SU-DHL-6 (cell line): ENCODE measurements around the gene MSANTD3.

ENCODE experiments used
- H2AFZ ChIP-seq: fragments of 200-600 bp; sonication (generic); 2 replicates; pipeline ENCODE4 v1.6.1; 2014; ENCODE audit warnings: low read depth, mild to moderate bottlenecking, moderate library complexity, mixed read lengths, antibody characterized with exemption, low read length; ENCODE audit not compliant: severe bottlenecking
- H3F3A ChIP-seq: fragments of 200-600 bp; shearing (Covaris generic); 2 replicates; pipeline ENCODE4 v1.6.0; 2016; ENCODE audit warnings: antibody characterized with exemption, mild to moderate bottlenecking; ENCODE audit not compliant: insufficient read depth
- H3K27ac ChIP-seq: fragments of 200-600 bp; sonication (generic); 2 replicates; pipeline ENCODE4 v1.5.1; 2016; ENCODE audit warnings: low read depth, mild to moderate bottlenecking, low read length, moderate library complexity, mixed read lengths
- H3K27me3 ChIP-seq: fragments of 200-600 bp; sonication (generic), shearing (Covaris generic); 2 replicates; pipeline ENCODE4 v1.6.0; 2014; ENCODE audit warnings: mild to moderate bottlenecking, low read length
- H3K36me3 ChIP-seq: fragments of 200-600 bp; sonication (generic); 2 replicates; pipeline ENCODE4 v1.6.1; 2014; ENCODE audit warnings: mild to moderate bottlenecking, low read length, mixed read lengths
- H3K4me2 ChIP-seq: fragments of 300-600, 200-600 bp; shearing (Covaris generic), sonication (generic); 2 replicates; pipeline ENCODE4 v1.6.0; 2014; ENCODE audit warnings: low read length, low read depth, mild to moderate bottlenecking; ENCODE audit not compliant: poor library complexity, severe bottlenecking
- H3K4me3 ChIP-seq: fragments of 200-600 bp; sonication (generic); 2 replicates; pipeline ENCODE4 v1.5.1; 2014; ENCODE audit warnings: antibody characterized with exemption, low read length, mild to moderate bottlenecking, mixed read lengths; ENCODE audit not compliant: insufficient read depth, poor library complexity, severe bottlenecking
- H3K79me2 ChIP-seq: fragments of 200-600 bp; sonication (generic); 2 replicates; pipeline ENCODE4 v1.6.1; 2014; ENCODE audit warnings: mild to moderate bottlenecking, low read length, moderate library complexity; ENCODE audit not compliant: insufficient read depth
- H3K9ac ChIP-seq: fragments of 200-600 bp; sonication (generic); 2 replicates; pipeline ENCODE4 v1.7.0; 2014; ENCODE audit warnings: mild to moderate bottlenecking, low read length
- H3K9me2 ChIP-seq: fragments of 200-600 bp; sonication (generic); replicated peaks from 2 replicates; pipeline ENCODE4 v1.6.1; 2014; ENCODE audit warnings: low read length; ENCODE audit not compliant: insufficient read depth
- H3K9me3 ChIP-seq: fragments of 200-600 bp; sonication (generic); 2 replicates; pipeline ENCODE4 v1.6.1; 2014; ENCODE audit warnings: low read length, mixed read lengths; ENCODE audit not compliant: insufficient read depth
- H4K20me1 ChIP-seq: fragments of 200-600 bp; sonication (generic); 2 replicates; pipeline ENCODE4 v1.6.1; 2014; ENCODE audit warnings: low read depth, mild to moderate bottlenecking, antibody characterized with exemption, low read length, moderate library complexity, mixed read lengths
- EZH2phosphoT487 ChIP-seq: fragments of 200-600 bp; sonication (generic), shearing (Covaris generic); conservative IDR thresholded peaks from 2 replicates; pipeline ENCODE4 v1.6.1; 2018; ENCODE audit warnings: mild to moderate bottlenecking, antibody characterized with exemption, low read length, moderate library complexity, mixed read lengths
- TF ChIP-seq, protein P1 (sequence below): fragments of 200-600 bp; sonication (generic); IDR thresholded peaks from one replicate; pipeline ENCODE4 v1.5.1; 2017; ENCODE audit warnings: antibody characterized with exemption, mild to moderate bottlenecking, low read length, moderate library complexity; ENCODE audit not compliant: insufficient read depth, poor library complexity, severe bottlenecking

The MSANTD3 gene

DNA sequence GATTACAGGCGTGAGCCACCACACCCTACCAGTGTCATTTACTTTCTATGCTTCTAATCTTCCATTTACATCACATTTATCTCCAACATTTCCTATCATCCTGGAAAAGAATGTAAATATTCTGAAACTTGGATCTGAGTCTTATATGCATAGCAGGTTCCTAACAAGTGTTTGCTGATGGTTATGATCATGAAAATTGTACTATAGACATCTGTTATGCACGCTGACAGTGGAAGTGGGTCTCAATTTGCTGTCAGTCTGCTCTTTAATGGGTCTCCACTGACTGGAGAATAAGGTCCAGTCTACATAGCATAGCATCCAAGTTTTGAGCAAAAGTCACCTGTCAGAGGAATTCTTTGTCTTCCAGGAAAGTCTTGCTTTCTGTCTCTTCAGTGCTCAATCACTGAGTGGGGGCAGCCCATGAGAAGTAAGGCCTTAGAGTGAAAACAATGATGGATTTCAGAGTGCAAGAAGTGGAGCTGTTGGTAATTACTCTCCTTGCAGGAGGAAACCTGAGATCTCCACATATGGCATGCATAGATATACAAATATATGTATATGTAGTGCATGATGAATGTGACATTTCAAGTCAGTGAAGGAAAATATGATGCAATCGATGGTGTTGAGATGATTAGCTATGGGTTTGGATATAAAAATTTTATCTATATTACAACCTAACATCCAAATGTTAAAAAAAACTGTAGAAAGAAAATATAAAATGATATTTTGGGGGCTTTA is 29.2 kb upstream of the MSANTD3 start:
- TF ChIP-seq, protein P1, sequence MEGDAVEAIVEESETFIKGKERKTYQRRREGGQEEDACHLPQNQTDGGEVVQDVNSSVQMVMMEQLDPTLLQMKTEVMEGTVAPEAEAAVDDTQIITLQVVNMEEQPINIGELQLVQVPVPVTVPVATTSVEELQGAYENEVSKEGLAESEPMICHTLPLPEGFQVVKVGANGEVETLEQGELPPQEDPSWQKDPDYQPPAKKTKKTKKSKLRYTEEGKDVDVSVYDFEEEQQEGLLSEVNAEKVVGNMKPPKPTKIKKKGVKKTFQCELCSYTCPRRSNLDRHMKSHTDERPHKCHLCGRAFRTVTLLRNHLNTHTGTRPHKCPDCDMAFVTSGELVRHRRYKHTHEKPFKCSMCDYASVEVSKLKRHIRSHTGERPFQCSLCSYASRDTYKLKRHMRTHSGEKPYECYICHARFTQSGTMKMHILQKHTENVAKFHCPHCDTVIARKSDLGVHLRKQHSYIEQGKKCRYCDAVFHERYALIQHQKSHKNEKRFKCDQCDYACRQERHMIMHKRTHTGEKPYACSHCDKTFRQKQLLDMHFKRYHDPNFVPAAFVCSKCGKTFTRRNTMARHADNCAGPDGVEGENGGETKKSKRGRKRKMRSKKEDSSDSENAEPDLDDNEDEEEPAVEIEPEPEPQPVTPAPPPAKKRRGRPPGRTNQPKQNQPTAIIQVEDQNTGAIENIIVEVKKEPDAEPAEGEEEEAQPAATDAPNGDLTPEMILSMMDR: no peak
- no peak for TF ChIP-seq EZH2phosphoT487
- H4K20me1 ChIP-seq: no peaks in the 10 kb centered on the region
- no peak overlapping the region for H3K9ac ChIP-seq
- H3K36me3 ChIP-seq: no peaks in the 10 kb centered on the region
- H2AFZ ChIP-seq: no peak overlapping the region
- H3K4me2 ChIP-seq: no peak overlapping the region
- no peak overlapping the region for H3K27ac ChIP-seq
- no peaks in the 10 kb centered on the region for H3K9me2 ChIP-seq
- H3K4me3 ChIP-seq: no peak overlapping the region
- no peaks in the 10 kb centered on the region for H3K27me3 ChIP-seq
- no peaks in the 10 kb centered on the region for H3K79me2 ChIP-seq
- H3K9me3 ChIP-seq: no peaks in the 10 kb centered on the region
- H3F3A ChIP-seq: no peaks in the 10 kb centered on the region

- Histone ChIP-seq H3K4me2 (no peak overlapping the region), H3K36me3 (no peaks in the 10 kb centered on the region), H3K27ac (no peak overlapping the region), H4K20me1 (no peaks in the 10 kb centered on the region), H3K27me3 (no peaks in the 10 kb centered on the region), H3K79me2 (no peaks in the 10 kb centered on the region), H2AFZ (no peak overlapping the region), H3F3A (no peaks in the 10 kb centered on the region), H3K9me3 (no peaks in the 10 kb centered on the region), H3K9me2 (no peaks in the 10 kb centered on the region), H3K4me3 (no peak overlapping the region), H3K9ac (no peak overlapping the region)
- TF ChIP-seq EZH2phosphoT487: no peak
- TF ChIP-seq, protein P1: no peak
These were observed 25.9 kb upstream of the MSANTD3 start for GRCh38 chr9:100401042-100401441.

DNA sequence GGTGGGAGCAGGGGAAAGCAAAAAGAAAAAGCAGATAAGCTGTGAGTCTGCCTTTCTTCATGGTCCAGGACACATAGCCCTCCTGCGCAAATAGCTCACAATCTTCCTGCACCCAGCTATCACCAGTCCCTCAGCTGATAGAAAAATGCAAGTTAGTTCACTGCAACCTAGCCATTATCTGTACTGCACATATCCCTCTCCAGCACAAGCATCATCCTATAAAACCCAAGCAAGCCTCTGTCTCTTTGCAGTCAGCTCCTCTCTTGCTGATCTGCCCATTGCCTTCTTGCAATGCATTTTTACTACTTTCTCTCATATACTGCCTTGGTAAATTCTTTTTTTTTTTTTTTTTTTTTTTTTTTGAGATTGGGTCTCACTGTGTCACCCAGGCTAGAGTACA is 20.0 kb upstream of the MSANTD3 start:
- no peak overlapping the region for H3K4me2 ChIP-seq
- TF ChIP-seq, protein P1: no peak
- no peaks in the 10 kb centered on the region for H3K79me2 ChIP-seq
- no peak overlapping the region for H2AFZ ChIP-seq
- H3K9me2 ChIP-seq: no peaks in the 10 kb centered on the region
- H3K36me3 ChIP-seq: no peaks in the 10 kb centered on the region
- no peak overlapping the region for H3K4me3 ChIP-seq
- no peak overlapping the region for H3K9ac ChIP-seq
- H3F3A ChIP-seq: no peaks in the 10 kb centered on the region
- no peaks in the 10 kb centered on the region for H4K20me1 ChIP-seq
- H3K27me3 ChIP-seq: no peaks in the 10 kb centered on the region
- H3K27ac ChIP-seq: no peak overlapping the region
- H3K9me3 ChIP-seq: no peaks in the 10 kb centered on the region
